GM12891 (cell line): ENCODE results near the gene SCAMP4.

ENCODE experiments used
- POLR2A ChIP-seq: IDR thresholded peaks from 2 replicates; pipeline ENCODE4 v1.6.1; 2011; ENCODE audit warnings: low read depth, low read length, control low read depth
- POLR2AphosphoS5 ChIP-seq: IDR thresholded peaks from 2 replicates; pipeline ENCODE4 v1.6.1; 2011; ENCODE audit warnings: low read depth, low read length, control low read depth

DNA sequence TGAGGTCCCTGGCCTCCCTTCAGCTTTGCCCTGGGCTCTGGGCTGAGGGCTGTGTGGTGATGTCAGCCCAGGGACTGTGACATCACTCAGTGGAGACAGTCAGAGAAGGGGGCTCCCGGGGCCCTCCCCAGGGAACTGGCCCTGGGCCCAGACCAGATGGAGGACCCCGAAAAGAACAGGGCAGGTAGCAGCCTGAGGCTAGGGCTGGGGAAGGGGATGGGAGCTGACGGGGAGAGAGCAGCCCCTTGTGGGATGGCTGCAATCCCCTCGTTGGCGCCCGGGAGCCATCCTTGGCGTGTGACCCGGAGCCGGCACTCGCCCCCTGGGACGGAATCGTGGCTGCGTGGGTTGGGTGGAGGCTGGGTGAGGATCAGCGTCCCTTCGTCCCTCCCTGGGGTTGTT lies 49.3 kb downstream of the SCAMP4 start:
- TF ChIP-seq POLR2A (no peak), POLR2AphosphoS5 (no peak)
